GM10248 (cell line): ENCODE results near the gene LSM12.

Experiments
- CTCF ChIA-PET: fragments of 300-600 bp; sonication (Branson Sonifier 250); formaldehyde crosslinking; extraction: SDS; loops from one replicate; lab custom pipeline; 2021; ENCODE audit warnings: antibody characterized with exemption; lab: Yijun Ruan, JAX
- POLR2A ChIA-PET: fragments of 350-650 bp; sonication (Branson Sonifier 250); formaldehyde crosslinking; extraction: SDS; loops from one replicate; lab custom pipeline; 2020; ENCODE audit warnings: antibody characterized with exemption; lab: Yijun Ruan, JAX
- DNase-seq: peaks from one replicate; pipeline ENCODE4 v3.0.0; 2012; ENCODE audit errors: extremely low spot score
- TF ChIP-seq, protein P1 (sequence below): IDR thresholded peaks from 2 replicates; pipeline ENCODE4 v1.5.1; 2012; ENCODE audit warnings: mild to moderate bottlenecking, low read depth; ENCODE audit errors: extremely low read depth, missing control alignments, control extremely low read depth

LSM12 gene

DNA sequence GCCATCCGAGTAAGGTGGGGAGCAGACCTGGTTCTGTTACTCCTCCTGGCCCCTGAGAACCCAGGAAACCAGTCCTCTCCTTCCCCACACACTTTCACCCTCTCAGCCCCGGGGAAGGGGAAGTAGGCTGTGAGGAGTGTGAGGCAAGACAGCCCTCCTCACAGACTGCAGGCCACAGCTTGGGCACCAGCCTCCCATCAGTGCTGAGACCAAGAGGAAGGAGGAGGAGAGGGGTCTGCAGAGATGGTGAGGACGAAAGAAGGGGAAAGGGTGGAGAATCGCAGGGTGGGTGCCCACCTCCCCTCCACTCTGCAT lies 11.1 kb upstream of the LSM12 start:
- no peak for DNase-seq
- POLR2A ChIA-PET = no interaction called here
- CTCF ChIA-PET = no interaction called here
- TF ChIP-seq, protein P1, sequence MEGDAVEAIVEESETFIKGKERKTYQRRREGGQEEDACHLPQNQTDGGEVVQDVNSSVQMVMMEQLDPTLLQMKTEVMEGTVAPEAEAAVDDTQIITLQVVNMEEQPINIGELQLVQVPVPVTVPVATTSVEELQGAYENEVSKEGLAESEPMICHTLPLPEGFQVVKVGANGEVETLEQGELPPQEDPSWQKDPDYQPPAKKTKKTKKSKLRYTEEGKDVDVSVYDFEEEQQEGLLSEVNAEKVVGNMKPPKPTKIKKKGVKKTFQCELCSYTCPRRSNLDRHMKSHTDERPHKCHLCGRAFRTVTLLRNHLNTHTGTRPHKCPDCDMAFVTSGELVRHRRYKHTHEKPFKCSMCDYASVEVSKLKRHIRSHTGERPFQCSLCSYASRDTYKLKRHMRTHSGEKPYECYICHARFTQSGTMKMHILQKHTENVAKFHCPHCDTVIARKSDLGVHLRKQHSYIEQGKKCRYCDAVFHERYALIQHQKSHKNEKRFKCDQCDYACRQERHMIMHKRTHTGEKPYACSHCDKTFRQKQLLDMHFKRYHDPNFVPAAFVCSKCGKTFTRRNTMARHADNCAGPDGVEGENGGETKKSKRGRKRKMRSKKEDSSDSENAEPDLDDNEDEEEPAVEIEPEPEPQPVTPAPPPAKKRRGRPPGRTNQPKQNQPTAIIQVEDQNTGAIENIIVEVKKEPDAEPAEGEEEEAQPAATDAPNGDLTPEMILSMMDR = no peak

DNA sequence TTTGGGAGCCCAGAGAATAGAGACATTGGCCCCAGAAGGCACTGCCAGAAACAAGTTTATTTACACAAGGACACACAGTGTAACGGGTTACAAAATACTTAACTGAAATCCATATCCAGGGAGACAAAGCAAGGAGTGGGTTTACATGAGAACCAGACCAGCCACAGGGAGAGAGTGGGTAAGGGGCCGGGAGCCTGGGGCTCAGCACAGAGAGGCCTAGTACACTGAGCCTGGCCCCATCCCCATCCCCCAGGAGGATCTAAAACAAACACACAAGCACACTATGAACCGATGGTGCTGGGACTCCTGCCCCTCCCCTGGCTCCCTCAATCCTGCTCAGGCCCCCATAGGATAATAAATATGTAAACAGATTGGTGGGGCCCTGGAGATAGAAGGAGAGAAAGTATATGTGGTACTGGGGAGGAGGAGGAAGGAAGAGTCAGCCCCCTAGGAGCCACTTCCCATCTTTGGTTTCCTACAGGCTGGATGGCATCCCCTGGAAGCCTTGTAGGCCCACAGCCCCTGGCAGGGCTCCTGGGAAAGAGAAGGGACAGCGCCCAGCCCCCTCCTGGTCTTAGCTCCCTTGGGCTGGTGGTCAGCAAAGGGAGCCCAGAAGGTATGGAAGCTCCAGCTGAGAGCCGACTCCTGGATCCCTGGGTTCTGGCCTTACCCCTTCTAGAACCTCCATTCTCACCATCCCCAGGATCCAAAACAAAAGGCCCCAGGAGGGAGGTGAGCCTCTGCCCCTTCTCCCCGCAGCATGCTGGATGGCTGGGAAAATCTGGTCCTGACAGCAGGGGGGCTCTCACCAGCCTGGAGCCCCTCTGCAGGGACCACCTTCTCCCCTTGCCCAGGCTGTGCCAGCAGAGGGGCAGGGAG lies 10.5 kb upstream of the LSM12 start:
- TF ChIP-seq, protein P1 = no peak

DNA sequence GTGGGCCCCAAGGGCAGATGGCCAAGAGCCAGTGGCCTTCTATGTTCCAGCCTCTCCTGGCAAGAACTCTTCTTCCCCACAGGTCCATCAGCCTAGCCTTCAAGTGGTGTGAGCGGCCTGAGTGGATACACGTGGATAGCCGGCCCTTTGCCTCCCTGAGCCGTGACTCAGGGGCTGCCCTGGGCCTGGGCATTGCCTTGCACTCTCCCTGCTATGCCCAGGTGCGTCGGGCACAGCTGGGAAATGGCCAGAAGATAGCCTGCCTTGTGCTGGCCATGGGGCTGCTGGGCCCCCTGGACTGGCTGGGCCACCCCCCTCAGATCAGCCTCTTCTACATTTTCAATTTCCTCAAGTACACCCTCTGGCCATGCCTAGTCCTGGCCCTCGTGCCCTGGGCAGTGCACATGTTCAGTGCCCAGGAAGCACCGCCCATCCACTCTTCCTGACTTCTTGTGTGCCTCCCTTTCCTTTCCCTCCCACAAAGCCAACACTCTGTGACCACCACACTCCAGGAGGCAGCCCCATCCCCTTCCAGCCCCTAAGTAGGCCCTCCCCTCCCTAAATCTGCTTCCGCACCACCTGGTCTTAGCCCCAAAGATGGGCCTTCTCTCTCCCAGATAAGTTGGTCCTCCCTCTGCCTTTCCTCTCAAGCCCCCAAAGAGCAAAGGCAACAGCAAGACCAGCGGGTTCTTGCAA lies 9.3 kb upstream of the LSM12 start:
- ChIA-PET CTCF (interaction anchor here (1.8 kb wide), 1 partner anchor 8 kb away, joined by 7 read pairs; no protein-coding TSS in a partner anchor), POLR2A (no interaction called here)
- no peak for DNase-seq
- TF ChIP-seq, protein P1 = no peak

More for the DNA sequence above, 10.5 kb upstream of the LSM12 start:
- ChIA-PET CTCF (no interaction called here), POLR2A (no interaction called here)
- no peak for DNase-seq

DNA sequence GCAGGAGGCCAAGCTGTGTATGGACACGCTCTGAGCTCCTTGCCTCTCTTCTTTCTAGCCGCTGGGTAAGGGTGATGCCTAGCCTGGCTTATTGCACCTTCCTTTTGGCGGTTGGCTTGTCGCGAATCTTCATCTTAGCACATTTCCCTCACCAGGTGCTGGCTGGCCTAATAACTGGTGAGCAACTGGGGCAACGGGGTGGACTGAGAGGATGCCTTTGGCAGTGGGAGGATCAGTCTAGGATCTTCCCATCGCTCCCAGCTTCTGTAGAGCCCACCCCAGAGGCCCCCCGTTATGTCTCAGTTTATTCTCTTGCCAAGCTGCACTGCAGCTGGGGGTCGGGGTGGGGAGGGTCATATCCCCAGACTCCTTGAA lies 8.4 kb upstream of the LSM12 start:
- POLR2A ChIA-PET = interaction anchor here (0.7 kb wide), 1 partner anchor 98 kb away, joined by 3 read pairs; no protein-coding TSS in a partner anchor
- TF ChIP-seq, protein P1 = no peak
- DNase-seq = no peak
- CTCF ChIA-PET = interaction anchor here (0.9 to 1.8 kb wide), 4 partner anchors 9 to 40 kb away, joined by 3 to 7 read pairs (median 3); no protein-coding TSS in a partner anchor

DNA sequence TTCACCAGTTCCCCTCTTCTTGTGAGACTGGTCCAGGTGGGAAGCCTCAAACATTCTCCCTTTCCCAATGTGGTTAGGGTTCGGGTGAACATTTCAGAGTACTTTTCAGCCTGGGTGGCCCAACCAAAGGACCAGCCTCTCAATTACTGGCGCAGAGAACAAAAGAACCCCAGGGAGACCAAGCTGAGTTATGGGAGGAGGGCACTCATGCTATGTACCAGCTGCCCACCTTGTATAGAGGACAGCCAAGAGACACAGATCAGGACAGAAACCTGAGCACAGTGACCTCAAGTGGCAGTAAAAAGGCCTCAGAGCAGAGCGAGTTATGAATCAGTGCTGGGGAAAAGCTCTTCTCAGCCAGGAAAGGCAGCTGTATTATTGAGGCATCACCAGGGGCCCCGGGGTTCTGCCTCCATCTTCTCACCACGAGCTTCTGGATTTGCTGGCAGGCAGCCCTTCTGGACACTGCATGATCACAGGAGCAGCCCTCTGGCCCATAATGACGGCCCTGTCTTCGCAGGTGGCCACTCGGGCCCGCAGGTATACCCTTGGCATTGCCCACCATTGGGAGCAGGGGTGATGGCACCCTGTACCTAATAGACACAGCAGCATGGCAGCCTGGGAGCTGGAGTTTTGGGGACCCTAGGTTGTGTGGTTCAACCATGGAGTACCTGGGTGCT lies 7.9 kb upstream of the LSM12 start:
- CTCF ChIA-PET = interaction anchor here (0.9 to 1.8 kb wide), 4 partner anchors 9 to 41 kb away, joined by 3 to 7 read pairs (median 3); no protein-coding TSS in a partner anchor
- DNase-seq = no peak
- TF ChIP-seq, protein P1 = no peak
- POLR2A ChIA-PET = interaction anchor here (0.7 kb wide), 1 partner anchor 98 kb away, joined by 3 read pairs; no protein-coding TSS in a partner anchor

DNA sequence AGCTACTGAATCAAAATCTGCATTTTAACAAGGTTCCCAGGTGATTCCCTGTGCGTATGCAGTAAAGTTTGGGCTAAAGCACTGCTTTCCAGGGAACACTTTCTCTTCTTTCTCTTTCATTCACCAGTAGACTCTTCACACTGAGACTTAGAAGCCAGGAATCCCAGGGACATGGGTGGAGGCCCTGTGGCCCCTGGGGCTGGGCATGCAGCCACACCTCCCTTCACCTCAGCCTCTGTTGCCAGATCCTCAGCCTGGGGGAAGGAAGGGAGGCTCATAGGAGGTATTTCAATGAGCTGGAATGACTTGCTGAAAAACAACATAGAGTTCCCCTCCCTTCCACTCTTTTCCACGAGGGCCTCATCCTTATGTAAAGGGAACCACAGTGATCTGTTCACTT lies 5.3 kb upstream of the LSM12 start:
- ChIA-PET POLR2A (interaction anchor here (0.9 kb wide), 1 partner anchor 16 kb away, joined by 3 read pairs; no protein-coding TSS in a partner anchor), CTCF (interaction anchor here (0.6 kb wide), 1 partner anchor 12 kb away, joined by 3 read pairs; no protein-coding TSS in a partner anchor)
- TF ChIP-seq, protein P1 = no peak
- DNase-seq = no peak
